ENCODE data around the gene KRTAP19-1.
"Not testable (repeated sequence)": the region's sequence is repeated elsewhere in the genome, so short reads cannot be mapped to it uniquely, and the experiment has no call there.

Gene KRTAP19-1

DNA sequence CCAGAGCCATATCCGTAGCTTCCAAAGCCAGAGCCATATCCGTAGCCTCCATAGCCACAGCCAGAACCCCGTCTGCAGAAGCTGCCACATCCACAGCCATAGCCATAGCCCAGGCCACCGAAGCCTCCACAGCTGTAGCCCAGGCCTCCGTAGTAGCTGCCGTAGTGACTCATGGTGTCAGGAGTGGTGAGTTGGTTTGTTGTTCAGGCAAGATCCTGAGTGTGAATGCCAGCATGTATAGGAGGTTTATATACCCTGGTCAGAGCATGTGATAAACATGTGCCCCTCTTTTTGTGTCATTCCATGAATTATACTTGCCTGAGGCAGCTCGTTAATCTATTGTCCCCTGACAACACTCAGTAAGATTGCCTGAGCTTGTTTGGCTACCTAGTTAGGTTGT lies at the start of gene KRTAP19-1:
Gene KRTAP19-1, minus strand, starts transcription at position 223 of the 400 bp plus-strand sequence. Its CDS starts 50 bp downstream, at position 173.
- DNase-seq: no peak

DNA sequence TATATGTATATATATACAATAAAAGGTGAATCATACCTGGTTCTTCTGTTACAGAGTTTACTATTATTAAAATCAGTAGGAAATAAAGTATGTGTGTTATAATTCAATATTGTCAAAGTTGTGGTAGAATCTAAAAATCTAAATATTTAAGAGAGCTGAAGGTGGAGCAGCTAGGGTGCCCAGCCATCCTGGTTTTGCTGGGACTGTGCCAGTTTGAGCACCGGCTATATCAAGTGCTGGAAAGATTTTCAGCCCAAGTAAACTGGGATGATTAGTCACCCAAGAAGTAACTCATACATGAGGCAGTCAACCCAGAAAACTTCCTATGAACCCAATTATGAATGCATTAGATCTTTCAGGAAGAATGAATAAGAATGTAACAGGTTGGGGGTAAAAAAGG lies 38.7 kb upstream of the KRTAP19-1 start:
- DNase-seq: no peak

DNA sequence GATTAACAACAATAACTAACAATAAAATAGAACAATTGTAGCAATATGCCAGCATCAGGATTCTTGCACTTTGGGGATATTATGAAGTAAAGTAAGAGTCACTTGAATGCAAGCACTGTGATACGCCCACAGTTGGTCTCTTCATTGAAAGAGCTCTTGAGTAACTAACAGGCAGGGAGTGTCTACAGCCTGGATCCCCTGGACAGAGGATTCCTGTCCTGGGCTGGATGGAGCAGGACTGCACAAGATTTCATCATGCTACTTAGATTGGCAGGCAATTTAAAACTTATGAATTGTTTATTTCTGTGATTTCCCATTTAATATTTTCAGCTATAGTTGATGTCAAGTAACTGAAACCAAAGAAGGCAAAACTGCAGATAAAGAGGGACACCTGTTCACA lies 35.5 kb upstream of the KRTAP19-1 start:
- no peak for DNase-seq

DNA sequence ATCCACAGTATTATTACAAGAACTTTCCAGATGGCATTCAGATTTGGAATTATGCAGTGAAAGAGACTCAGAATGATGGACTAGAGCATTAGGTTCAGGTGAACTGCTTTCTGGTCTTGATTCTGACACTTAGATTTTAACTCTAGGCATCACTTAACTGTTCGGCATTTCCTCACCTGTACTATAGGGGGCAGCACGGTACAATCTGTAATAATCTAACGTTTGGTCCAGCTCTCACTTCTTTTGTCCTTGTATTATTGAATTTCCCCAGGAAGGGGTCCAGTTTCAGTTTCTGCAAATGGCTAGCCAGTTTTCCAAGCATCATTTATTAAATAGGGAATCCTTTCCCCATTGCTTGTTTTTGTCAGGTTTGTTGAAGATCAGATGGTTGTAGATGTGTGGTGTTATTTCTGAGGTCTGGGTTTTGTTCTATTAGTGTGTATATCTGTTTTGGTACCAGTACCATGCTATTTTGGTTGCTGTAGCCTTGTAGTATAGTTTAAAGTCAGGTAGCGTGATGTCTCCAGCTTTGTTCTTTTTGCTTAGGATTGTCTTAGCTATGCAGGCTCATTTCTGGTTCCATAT lies 25.5 kb upstream of the KRTAP19-1 start:
- not testable (repeated sequence) for DNase-seq

DNA sequence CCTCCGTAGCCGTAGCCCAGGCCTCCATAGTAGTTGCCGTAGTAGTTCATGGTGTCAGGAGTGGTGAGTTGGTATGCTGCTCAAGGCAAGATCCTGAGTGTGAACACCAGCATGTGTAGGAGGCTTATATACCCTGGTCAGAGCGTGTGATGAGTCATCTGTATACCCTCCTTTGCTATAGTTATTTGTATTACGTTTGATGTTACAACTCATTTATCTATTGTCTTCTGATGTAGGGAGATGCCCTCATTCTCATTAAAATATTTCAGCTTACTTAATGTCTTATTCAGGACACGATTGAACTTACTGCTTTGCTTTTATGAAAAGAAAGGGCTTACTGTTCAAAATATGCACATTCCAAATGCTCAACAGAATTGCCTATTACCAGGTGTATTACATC lies 21.9 kb upstream of the KRTAP19-1 start, which contains the start of gene KRTAP19-5:
Gene KRTAP19-5, minus strand, starts transcription at position 101 of the 400 bp plus-strand sequence. Its CDS starts 51 bp downstream, at position 50.
- no peak for DNase-seq

DNA sequence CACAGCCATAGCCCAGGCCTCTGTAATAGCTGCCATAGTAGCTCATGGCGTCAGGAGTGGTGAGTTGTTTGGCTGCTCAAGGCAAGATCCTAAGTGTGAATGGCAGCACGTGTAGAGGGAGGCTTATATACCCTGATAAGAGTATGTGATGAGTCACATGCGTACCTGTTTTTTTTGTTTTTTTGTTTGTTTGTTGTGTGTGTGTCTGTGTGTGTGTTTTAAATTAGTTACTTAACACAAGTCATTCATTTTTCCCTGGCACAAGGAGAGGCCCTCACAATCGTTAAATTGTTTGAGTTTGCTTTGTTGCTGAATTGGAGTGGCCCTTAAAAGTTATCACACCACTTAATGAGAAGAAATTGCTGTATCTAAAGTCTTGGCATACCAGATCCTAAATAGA lies 16.9 kb upstream of the KRTAP19-1 start, which contains the start of gene KRTAP19-4:
Gene KRTAP19-4, minus strand, starts transcription at position 101 of the 400 bp plus-strand sequence. Its CDS starts 55 bp downstream, at position 46.
- no peak for DNase-seq

DNA sequence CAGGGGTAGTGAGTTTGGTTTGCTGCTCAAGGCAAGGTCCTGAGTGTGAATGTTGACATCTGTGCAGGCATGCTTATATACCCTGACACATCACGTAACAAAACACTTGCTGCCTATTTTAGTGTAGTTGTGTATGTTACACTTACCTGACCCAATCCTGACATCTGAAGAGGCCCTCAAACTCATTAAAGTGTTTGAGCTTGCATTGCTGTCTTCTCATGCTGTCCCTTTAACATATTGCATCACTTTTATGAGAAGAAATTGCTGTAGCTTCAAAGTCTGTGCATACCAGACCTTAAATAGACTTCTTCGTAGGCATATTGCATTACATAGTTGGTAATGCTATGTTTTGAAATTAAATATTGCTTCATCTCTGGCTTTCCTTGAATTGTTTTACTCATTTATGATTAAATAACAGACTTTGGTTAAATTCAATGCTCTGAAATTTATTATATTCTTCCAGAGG lies 11.8 kb upstream of the KRTAP19-1 start, which contains the start of gene KRTAP19-3:
Gene KRTAP19-3, minus strand, starts transcription at position 51 of the 466 bp plus-strand sequence. CDS start 56 bp downstream, outside the sequence.
- no peak for DNase-seq

DNA sequence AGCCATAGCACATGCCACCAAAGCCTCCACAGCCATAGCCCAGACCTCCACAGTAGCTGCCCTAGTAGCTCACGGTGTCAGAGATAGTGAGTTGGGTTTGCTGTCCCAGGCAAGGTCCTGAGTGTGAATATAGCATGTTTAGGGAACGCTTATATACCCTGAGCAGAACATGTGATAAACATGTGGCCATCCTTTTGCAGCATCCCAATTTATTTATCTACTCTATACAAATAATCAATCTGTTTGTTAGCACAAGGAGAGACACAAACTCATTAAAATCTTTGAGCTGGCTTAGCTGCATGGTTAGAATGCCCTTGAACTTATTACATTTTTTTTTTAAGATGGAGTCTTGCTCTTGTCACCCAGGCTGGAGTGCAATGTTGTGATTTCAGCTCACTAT lies 7.2 kb upstream of the KRTAP19-1 start, which contains the start of gene KRTAP19-2:
Gene KRTAP19-2, minus strand, starts transcription at position 101 of the 400 bp plus-strand sequence. Its CDS starts 88 bp downstream, at position 13.
- DNase-seq: no peak

DNA sequence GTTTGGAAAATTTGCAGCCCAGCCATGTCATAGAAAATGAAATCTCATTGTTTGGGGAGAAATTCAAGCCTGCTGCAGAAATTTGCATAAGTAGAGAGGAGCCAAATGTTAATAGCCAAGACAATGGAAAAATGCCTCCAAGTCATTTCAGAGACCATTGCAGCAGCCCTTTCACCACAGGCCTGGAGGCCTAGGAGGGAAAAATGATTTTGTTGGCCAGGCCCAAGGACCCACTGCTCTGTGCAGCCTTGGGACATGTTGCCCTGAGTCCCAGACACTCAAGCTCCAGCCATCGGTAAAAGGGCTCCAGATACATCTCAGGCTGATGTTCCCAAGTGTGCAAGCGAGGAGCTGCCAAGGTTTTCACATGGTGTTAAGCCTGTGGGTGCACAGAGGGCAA lies 6.0 kb upstream of the KRTAP19-1 start:
- no peak for DNase-seq

DNA sequence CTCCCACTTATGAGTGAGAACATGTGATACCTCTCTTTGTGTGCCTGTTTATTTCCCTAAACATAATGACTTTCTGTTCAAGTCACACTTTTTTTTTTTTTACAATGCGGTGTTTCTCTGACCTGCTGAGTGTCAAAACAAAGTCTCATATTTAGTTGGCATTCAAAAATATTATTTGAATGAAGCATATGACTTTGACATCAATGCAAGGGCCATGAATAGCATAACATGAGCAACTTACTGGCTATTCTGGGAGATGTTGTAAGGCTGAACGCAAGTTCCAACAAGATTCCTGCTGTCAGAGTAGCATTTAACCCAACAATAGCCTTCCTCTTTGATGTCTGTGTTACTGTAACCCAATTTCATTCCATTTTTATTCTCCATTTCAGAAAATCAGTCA lies 2.0 kb upstream of the KRTAP19-1 start:
- DNase-seq: no peak

DNA sequence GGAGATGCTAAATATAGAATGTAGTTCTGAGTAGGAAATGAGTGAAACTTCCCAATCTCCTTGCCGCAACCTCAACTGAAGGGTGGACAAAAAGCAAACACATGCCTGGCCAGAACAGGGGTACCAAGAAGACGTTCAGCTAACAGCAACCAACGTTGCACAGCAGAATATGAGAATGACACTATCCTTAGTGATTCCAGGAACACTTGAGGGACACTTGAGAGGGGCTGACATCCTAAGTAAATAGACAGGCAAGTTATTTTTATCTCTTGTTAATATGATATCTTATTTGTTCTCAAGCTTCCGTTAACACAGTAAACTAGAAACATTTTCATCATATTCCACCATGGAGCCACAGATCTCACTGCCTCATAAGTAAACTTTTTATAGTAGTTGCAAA lies 908 bp downstream of the KRTAP19-1 start:
- no peak for DNase-seq

DNA sequence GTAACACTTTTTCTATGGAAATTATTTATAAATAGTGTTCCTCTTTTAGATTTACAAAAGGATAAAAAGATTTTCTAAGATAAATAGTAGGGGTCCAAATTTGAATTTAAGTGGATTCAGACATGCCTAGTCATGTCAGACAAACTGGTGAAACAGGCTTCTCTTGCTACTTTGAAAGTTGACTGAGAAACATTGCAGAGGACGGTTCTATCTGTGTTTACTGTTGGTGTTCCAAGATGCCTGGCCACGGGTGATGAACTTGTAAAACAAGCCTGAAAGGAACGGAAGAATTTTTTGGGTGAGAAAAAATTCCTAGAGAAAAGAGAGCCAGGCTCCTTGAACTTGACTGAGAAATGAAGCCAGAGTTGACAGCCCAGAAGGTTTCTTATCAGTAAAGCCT lies 2.2 kb downstream of the KRTAP19-1 start:
- DNase-seq: no peak

DNA sequence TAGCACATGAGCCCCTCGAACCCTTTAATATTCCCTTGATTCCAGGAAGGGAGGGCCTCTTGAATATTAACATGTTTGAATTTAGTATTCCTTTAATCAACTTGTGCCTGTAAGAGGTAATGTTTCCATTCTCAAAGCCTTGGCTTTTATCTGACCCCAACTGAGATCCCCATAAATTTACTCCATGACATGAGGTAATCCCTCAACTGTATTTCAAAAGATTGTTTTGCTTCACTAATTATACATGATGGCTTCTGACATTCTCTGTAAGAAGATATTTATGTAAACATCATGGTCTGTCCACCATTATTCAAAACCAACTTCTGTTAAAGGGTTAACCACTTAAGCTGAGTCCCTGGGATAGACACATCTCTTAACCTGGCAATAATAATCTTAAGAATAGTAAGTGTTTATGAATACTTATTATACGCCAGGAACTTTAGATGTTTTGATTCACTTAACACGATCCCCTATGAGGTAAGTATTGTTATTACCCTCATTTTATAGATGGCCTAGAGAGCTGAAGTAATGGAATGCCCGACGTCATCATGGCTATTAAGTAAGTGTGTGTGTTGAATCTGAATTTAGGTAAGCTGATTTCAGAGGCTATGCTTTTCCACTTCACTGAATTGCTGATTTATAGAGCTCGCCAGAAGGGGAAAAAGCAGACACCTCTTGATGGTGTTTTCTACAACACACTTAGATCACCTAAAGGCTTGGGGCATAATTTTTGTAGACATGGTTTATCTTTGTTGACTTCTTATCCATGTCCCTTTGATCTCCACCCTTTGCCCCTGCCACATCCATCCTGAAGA lies 11.1 kb downstream of the KRTAP19-1 start:
- no peak for DNase-seq

DNA sequence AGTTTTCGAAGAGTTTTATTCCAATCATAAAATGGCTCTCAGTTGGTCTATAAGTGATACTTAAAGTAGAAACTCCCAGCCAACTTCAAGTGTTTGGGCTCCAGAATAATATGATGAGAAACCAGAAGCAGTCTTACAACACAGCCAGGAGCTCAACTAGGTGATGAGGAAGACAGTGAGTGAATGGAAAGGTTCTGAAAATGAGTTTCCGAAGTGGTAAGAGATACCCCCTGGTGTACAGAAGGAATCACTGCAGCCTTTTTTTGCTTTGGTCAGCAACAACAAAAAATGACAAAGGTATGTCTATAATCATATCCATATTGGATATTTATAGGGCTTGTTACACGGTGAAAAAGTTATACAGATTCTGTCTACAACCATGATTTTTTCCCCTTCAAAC lies 16.5 kb downstream of the KRTAP19-1 start:
- DNase-seq: no peak

DNA sequence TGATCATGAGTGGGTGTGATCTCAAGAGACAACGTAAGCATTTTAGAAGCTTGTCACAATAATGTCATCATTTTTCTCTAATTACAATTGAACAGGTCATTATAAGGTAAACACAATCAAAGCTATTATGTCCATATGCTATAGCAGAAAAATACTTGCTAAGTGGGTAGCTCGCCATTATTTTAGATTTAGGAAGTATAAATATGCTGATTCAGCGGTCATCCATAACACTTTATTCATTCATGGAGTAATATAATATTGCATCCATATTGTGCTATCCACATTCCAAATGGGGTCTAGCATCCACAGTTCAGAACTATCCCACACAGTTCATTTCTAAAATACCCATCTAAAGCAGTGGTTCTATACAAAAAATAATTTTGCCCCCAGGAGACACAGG lies 31.7 kb downstream of the KRTAP19-1 start:
- no peak for DNase-seq

DNA sequence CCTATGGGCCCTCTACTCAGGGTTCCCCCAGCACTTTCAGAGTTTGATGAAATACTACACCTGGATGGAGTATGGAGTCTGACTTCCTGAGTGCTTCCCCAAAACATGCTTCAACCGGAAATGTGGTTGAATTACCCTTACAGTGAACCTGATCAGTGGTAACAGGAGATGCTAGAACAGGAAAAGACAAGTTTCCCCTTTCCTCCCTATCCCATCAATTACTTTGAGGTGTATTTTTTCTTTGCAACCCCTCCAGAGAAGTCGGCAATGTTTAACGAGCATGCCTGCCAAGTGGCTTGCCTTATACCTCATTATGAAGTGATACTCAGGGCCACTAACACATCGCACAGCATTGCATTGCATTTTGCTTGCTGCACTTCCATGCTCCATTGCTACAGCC lies 33.1 kb downstream of the KRTAP19-1 start:
- no peak for DNase-seq

DNA sequence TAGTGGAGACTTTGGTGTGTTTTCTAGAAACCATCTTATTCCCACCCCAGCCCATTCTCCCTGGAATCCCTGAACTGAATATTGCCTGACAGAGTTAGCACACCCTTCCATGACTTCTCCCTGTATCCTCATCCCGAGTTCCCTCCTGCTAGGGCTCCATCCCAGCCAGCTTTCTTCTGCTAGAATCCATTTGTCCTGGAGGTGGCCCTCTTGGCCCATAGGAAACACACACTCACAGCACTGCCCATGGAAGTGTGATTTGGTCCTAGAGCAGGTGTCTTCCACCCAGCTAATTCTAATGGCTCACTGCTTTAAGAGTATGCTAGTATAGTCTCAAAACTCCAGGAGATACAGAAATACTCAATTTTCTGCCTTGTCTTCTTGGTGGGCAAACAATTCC lies 36.0 kb downstream of the KRTAP19-1 start:
- DNase-seq: no peak

DNA sequence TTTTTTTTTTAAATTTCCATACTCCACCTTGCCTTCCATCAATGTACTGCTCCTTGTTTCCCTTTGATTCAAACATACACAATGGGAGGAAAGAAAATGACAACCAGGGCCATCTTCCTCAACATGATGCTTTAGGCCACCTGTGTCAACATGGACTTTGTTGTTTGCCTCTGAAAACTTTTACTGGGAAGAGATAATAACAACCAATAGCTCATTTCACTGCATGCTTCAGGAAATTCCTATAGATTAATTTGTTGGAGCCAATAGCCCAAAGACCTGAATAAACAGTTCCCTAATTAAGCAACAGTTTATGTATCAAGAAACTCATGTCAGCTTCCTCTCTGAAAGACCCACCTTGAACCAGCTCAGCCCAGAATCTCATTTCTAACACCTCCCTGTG lies 36.9 kb downstream of the KRTAP19-1 start:
- DNase-seq: no peak

DNA sequence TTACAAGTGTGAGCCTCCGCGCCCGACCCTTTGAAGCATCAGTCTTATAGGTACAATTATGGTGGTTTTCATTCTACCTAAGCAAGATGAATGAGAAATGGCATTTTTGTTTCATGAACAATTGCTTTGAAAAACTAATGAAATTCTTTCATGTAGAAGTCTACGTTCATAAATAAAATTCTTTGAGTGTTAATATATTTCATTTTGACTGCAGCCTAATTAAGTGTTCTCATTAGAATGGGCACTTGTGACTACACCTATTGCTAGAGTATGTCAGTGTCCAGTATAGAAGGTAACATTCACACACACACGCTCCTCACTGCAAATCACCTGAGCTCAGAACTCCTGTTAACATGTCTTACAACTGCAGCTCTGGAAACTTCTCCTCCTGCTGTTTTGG lies 40.2 kb downstream of the KRTAP19-1 start, which contains the start of gene KRTAP15-1:
Gene KRTAP15-1, plus strand, starts transcription at position 301 of the 400 bp plus-strand sequence. Its CDS starts 53 bp downstream, at position 354.
- no peak for DNase-seq

DNA sequence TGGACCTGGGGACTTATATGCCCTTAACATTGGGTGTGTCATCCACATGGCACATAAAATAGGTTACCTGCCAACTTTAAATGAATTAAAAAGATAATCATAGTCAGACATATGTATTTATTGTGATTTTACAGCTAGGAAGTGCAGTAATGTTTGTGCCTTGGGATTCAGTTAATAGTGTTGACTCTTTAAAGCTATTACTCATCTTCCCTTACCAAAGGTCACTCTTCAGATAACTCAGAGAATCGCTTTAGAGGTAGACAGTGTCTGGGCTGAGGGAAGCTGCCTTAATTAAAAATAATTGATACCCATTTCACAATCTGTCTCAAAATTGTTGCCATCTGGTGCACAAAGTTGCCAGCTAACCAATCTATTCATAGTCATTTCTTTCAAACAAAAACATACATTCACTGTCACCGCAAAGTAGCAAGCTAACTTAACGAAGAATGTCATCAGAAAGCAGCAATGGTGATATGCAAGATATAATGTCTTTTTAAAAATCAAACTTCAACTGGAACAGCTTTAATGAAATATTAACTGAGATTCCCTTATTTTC lies 43.1 kb downstream of the KRTAP19-1 start:
- no peak for DNase-seq

DNA sequence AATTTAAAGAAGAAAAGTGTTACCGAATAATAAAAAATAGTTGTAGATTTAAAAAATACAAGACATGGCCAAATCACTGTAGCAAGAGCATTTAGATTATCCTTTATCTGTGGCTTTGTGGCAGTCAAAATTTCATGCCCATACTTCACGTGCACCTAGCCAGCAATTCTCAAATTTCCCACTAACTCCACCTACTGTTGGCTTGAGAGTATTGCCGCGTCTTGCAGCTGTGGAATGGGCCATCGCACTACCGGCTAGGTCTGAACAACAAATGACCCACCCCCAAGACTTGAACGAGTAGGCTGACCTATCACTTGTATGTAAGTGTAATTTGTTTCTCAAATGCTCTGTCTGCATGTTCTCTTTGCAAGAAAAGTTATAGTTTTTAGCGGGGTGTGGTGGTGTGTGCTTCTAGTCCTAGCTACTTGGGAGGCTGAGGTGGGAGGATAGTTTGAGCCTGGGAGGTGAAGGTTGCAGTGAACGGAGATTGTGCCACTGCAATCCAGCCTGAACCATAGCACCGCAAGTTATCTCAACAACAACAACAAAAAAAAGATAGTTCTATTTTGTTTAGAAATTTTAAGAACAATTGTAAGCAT lies 46.0 kb downstream of the KRTAP19-1 start:
- DNase-seq: peak; percentile 19

DNA sequence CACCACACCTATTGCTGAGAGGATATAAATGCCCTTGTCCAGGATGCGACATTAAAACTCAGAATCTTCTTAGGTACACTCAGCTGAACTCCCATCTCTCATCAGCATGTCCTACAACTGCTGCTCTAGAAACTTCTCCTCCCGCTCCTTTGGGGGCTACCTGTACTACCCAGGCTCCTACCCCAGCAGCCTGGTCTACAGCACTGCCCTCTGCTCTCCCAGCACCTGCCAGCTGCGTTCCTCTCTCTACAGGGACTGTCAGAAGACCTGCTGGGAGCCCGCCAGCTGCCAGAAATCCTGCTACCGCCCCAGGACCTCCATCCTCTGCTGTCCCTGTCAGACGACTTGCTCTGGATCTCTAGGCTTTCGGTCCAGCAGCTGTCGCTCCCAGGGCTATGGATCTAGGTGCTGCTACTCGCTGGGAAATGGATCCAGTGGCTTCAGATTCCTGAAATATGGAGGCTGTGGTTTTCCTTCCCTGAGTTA lies 50.0 kb downstream of the KRTAP19-1 start, which contains the start of gene KRTAP13-4:
Gene KRTAP13-4, plus strand, starts transcription at position 51 of the 486 bp plus-strand sequence. Its CDS starts 56 bp downstream, at position 107.
- DNase-seq: no peak

Data from NCI-H1092 treated with DMSO at 0.1 percent for 48 hours (cell line).